H1 (cell line): ENCODE measurements around the gene RNGTT. TPM values are rescaled to one million over a fixed set of nuclear protein-coding genes. Genes with fewer than 3 reads are reported as not detected.

Experiments used
- CBX5 ChIP-seq: fragments of 300-800, 300-1000 bp; sonication (generic); IDR thresholded peaks from 2 replicates; pipeline ENCODE4 v1.7.1; 2016; ENCODE audit warnings: antibody characterized with exemption, low read length, low read depth
- polyA plus RNA-seq, 7 experiments: library from polyadenylated mRNA; depleted of rRNA in 3 of 7; stranded (reverse) in 5 of 7; unstranded in 2 of 7; fragments of >200 nt in 5 of 7; fragments of 200-250 nt in 2 of 7; gene quantifications; 1 replicate in 5 of 7; 2 replicates in 1 of 7; 4 replicates in 1 of 7; pipeline versions ENCODE4 v1.2.1 to v1.2.3, GENCODE V29; 2011 to 2013; ENCODE audit warnings: missing spikeins in 2 of 7, mixed read lengths in 2 of 7
- total RNA-seq: library from RNA; stranded (reverse); fragmentation: NEBNext Ultra II Directional; extraction: Animal tissue kit (Norgen Biotek cat#: 25700); gene quantifications from 2 replicates; pipeline ENCODE4 v1.2.1, GENCODE V29; 2021
- TF ChIP-seq, protein P1 (sequence below): fragments of 300-600 bp; sonication (generic); IDR thresholded peaks from 2 replicates; pipeline ENCODE4 v1.7.1; 2012; ENCODE audit warnings: low read length, moderate library complexity, mild to moderate bottlenecking, inconsistent platforms; ENCODE audit not compliant: insufficient replicate concordance
- TF ChIP-seq, protein P2 (sequence below): IDR thresholded peaks from 2 replicates; pipeline ENCODE4 v1.6.1; 2012; ENCODE audit warnings: low read length, inconsistent platforms

RNGTT gene
- total and polyA plus RNA-seq, 2 of the 8 experiments (the other 6 are each of a cell fraction or from before 2014, with no cell fraction given): 3.6 to 21.2 TPM

DNA sequence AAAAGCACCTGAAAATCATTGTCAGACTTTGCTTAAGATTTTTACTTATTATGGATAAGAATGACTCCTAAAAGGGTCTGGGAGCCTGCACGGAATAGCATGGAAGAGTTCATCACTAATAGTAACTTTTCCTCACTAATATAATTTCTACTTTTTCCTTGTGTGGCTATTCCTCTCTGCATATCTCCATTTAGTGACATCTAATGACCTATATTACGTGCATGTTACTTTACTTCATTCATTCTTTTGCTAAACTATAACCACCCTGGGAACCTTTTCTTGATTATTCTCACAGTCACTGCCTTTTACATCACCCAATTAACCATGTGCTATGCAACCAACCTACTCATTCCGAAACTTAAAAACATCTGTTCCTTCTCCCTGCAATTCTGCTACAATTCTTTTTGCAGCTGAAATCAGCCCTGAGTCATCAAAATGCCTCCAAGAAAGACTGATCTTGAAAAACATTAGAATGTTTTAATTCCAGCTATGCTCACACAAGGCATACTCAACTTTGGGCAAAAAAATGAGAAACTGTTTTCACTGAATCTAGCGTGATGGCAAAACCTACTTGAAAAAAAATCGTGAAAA lies 313.3 kb downstream of the RNGTT start (continued):
- TF ChIP-seq, protein P1, sequence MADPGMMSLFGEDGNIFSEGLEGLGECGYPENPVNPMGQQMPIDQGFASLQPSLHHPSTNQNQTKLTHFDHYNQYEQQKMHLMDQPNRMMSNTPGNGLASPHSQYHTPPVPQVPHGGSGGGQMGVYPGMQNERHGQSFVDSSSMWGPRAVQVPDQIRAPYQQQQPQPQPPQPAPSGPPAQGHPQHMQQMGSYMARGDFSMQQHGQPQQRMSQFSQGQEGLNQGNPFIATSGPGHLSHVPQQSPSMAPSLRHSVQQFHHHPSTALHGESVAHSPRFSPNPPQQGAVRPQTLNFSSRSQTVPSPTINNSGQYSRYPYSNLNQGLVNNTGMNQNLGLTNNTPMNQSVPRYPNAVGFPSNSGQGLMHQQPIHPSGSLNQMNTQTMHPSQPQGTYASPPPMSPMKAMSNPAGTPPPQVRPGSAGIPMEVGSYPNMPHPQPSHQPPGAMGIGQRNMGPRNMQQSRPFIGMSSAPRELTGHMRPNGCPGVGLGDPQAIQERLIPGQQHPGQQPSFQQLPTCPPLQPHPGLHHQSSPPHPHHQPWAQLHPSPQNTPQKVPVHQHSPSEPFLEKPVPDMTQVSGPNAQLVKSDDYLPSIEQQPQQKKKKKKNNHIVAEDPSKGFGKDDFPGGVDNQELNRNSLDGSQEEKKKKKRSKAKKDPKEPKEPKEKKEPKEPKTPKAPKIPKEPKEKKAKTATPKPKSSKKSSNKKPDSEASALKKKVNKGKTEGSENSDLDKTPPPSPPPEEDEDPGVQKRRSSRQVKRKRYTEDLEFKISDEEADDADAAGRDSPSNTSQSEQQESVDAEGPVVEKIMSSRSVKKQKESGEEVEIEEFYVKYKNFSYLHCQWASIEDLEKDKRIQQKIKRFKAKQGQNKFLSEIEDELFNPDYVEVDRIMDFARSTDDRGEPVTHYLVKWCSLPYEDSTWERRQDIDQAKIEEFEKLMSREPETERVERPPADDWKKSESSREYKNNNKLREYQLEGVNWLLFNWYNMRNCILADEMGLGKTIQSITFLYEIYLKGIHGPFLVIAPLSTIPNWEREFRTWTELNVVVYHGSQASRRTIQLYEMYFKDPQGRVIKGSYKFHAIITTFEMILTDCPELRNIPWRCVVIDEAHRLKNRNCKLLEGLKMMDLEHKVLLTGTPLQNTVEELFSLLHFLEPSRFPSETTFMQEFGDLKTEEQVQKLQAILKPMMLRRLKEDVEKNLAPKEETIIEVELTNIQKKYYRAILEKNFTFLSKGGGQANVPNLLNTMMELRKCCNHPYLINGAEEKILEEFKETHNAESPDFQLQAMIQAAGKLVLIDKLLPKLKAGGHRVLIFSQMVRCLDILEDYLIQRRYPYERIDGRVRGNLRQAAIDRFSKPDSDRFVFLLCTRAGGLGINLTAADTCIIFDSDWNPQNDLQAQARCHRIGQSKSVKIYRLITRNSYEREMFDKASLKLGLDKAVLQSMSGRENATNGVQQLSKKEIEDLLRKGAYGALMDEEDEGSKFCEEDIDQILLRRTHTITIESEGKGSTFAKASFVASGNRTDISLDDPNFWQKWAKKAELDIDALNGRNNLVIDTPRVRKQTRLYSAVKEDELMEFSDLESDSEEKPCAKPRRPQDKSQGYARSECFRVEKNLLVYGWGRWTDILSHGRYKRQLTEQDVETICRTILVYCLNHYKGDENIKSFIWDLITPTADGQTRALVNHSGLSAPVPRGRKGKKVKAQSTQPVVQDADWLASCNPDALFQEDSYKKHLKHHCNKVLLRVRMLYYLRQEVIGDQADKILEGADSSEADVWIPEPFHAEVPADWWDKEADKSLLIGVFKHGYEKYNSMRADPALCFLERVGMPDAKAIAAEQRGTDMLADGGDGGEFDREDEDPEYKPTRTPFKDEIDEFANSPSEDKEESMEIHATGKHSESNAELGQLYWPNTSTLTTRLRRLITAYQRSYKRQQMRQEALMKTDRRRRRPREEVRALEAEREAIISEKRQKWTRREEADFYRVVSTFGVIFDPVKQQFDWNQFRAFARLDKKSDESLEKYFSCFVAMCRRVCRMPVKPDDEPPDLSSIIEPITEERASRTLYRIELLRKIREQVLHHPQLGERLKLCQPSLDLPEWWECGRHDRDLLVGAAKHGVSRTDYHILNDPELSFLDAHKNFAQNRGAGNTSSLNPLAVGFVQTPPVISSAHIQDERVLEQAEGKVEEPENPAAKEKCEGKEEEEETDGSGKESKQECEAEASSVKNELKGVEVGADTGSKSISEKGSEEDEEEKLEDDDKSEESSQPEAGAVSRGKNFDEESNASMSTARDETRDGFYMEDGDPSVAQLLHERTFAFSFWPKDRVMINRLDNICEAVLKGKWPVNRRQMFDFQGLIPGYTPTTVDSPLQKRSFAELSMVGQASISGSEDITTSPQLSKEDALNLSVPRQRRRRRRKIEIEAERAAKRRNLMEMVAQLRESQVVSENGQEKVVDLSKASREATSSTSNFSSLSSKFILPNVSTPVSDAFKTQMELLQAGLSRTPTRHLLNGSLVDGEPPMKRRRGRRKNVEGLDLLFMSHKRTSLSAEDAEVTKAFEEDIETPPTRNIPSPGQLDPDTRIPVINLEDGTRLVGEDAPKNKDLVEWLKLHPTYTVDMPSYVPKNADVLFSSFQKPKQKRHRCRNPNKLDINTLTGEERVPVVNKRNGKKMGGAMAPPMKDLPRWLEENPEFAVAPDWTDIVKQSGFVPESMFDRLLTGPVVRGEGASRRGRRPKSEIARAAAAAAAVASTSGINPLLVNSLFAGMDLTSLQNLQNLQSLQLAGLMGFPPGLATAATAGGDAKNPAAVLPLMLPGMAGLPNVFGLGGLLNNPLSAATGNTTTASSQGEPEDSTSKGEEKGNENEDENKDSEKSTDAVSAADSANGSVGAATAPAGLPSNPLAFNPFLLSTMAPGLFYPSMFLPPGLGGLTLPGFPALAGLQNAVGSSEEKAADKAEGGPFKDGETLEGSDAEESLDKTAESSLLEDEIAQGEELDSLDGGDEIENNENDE: no peak
- no peak for TF ChIP-seq CBX5
- TF ChIP-seq, protein P2, sequence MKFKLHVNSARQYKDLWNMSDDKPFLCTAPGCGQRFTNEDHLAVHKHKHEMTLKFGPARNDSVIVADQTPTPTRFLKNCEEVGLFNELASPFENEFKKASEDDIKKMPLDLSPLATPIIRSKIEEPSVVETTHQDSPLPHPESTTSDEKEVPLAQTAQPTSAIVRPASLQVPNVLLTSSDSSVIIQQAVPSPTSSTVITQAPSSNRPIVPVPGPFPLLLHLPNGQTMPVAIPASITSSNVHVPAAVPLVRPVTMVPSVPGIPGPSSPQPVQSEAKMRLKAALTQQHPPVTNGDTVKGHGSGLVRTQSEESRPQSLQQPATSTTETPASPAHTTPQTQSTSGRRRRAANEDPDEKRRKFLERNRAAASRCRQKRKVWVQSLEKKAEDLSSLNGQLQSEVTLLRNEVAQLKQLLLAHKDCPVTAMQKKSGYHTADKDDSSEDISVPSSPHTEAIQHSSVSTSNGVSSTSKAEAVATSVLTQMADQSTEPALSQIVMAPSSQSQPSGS: no peak
